GM18519 (cell line): ENCODE data around the gene GIMD1.

Source experiments
- ATAC-seq: cut with Tn5 transposase; IDR thresholded peaks from one replicate; pipeline ENCODE4 v1.9.1; 2021; ENCODE audit warnings: mild to moderate bottlenecking, moderate library complexity; ENCODE audit not compliant: unreplicated experiment, low FRiP score

The GIMD1 gene

GRCh38 chr4:106315968-106316772 is 52.4 kb downstream of the GIMD1 start, which contains the start of the genes AIMP1 and TBCK:
Gene AIMP1 (plus strand): TSS chr4:106316550. CDS start chr4:106325010, 8,460 bp downstream.
Gene TBCK (minus strand): TSS chr4:106316209. CDS start chr4:106308960, 7,249 bp downstream.
- ATAC-seq: peak; percentile 79

DNA sequence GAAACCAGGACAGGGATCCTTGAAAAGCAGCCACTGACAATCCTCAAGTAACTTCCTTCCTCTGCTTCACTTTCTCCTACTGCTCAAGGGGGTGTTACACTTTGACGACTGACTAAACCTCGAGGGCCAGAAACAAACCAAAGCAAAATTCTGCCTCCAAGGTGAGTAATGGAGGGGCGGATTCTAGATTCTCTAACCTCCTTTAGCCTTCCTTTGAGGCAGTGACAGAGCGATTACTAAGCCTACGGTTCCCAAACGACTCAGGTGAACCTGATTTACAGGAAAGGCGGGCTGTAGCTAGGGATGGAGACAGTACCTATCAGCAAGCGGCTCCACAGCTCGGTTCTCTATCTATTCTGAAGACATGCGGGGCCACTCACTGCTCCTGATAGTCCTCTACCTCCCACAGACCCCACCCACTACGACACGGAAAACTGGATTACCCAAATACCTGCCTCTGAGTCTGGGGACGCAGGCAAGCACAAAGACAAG is 53.1 kb downstream of the GIMD1 start:
- peak; percentile 12 for ATAC-seq

DNA sequence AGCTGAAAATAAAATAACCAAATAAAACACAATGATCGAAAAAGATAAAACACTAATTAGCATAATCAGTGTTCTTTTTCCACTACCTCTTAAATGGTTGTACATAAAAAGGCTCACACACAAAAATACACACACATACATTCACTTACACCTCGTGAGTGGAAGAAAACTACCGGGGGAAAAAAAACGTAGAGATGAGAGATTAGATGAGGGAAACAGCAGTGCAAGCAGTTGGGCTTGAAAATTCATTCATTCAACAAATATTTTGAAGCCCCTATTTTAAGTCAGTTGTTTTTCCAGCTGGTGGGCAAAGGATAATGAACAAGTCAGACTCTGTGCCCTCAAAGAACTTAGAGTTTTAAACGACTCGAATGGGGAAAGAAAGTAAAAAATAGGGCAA is 53.6 kb downstream of the GIMD1 start:
- no peak for ATAC-seq

- ATAC-seq: no peak
These were observed 55.5 kb downstream of the GIMD1 start for GRCh38 chr4:106312997-106313522.

DNA sequence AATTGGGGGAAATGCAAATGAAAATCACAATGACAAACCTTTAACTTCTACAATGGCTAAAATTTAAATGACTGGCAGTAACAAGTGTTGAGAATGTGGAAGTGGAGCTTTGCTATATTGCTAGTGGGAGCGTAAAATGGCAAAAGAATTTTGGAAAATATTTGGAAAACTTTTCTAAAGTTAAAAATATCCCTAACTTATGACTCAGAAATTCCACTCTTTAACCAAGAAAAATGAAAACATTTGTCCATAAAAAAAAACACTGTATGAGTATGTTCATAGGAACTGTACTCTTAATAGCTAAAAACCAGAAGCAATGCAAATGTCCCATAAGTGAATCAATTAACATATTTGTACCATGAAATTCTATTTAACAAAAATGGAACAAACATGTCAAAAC is 56.2 kb downstream of the GIMD1 start:
- no peak for ATAC-seq
